Measurements from ENCODE around the gene UACA.

Gene UACA

DNA sequence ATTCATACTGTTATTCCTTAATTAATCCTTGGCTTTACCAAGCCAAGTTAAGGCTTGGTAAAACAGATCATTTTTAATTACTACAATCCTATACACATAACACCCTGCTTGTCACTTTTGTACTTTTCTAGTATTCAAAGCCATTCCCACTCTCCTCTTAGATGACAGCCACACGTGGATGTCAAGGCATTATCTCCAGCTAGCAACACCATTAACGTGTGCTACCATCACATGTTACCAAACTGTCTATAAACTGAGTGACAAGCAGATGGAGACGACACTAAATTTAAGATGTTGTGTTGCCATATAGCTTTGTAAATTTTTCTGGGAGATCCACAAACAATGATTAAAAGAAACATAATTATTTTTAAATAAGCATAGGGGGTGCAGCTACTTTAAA is 103.7 kb downstream of the UACA start:
- no peak for DNase-seq

DNA sequence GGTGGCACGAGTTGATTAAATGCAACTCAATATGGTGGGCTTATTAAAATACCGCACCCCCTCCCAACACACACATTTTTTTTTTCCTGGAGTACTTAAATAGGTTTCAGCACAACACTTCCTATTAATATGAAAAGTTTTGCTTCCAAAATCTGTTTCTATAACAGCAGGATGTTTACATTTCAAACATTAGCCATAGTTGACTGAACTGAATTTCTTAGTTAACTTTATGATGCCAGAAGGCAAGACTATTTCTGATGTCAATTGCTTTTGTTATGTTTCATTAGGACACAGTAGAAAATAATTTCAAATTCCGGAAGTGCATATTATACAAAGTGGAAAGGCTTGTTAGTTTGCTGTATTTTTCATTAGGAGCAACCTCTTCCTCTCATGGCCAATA is 104.7 kb downstream of the UACA start:
- DNase-seq = no peak

DNA sequence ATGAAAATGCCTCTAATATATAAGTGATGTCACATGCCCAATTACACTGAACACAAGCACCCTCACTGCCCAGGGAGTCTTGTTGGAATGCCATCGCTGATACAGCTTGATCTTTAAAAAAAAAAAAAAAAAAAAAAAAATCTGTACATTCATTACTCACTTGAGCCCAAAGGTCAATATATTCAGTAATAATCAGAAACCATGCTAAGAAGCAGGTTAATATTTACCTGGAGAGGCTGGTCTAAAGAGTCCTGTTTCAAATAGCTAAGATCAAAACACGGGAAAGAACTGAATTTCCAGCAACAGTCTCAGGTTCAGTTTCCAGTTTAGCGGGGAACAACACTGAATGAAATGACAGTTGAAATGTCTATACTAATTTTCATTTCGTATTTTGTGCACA is 109.9 kb downstream of the UACA start:
- no peak for DNase-seq

DNA sequence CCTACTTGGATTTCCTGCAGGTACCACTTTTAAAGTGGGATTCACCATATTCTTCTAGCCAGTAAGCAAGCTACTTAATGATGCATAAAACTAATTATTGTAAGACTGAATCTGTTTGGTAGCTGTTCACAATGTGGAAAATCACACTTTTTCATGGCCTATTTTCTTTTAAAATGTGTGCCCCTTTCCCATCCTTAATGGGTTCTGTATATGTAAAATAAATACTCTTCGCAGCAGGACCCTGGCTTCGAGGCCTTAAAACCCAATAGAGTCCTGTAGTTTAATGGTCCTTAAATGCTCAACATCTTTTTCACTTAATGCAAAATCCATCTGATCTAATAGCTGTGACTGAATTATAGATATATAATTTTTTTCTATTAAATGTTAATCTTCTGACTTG is 111.0 kb downstream of the UACA start:
- no peak for DNase-seq

DNA sequence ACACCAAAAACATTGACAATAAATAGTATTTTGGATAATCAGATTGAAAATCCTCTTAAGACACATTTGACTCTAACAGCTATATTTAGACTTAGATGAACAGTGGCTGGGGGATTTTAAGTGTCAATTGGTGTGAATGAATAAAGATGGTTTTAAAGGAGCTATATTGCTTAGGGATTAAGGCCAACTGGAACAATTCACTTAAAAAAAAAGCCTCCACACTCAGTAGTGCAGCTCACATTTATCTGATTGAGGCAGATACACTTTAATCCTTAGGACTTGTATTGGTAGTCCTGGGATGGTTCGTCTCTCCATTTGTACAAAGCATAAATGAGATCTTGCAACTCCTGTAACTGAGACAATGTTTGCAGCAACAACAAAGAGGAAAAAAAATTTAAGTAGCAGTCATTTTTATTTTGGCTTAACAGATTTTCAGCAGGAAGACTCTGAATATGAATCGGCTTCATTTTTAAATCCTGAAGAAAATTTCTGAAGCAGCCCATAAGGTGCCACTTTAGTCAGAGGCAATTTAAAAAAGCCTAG is 112.0 kb downstream of the UACA start:
- DNase-seq = no peak

DNA sequence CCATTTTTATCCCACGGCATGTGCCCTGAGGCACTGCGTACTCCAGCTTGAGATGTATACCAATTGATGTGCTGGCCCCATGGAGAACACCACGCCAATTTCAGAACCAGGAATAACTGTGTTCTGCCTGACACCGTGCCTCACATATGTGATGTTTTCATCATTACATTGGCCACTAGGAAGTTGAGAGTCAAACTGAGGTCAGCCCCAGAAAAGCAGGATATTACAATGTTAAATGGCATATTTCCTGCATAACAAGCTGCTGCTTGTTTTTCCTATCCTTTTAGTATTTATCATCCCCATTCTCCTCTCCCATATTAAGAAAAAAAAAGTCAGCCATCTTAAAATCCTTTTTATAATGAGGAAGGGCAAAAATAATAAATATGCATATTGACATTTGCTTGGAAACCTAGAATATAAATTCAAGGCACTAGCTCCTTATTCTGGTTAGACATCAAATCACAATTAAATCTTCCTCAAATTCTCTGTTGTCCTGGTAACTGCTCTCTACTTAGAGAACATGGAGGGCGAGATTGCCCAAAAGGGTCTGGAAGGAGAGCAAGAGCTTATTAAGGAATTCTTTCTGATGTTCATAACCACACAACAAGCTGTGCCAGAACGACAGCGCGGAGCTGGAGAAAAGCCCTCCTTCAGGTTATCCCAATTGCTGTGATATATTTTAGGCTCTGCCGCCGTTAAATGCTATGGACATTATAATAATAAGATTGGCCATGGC is 112.6 kb downstream of the UACA start:
- no peak for DNase-seq

DNA sequence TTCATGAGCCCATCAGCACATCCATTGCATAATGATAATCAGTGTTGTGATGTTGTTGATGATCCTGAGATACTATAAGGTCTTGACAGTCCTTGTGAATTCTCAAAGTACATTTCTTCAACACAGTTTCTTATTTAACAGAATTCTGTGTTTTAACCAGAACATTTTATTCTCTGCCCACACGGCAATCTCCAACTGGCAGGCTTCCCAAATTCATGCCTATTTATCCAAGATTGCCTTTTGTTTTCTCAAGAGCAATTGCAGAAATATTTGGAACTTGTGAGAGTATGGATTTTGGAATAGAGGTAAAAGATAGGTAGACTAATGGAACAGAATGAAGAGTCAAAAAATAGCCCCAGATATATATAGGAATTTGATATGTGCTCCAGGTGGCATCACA is 116.0 kb downstream of the UACA start:
- no peak for DNase-seq

DNA sequence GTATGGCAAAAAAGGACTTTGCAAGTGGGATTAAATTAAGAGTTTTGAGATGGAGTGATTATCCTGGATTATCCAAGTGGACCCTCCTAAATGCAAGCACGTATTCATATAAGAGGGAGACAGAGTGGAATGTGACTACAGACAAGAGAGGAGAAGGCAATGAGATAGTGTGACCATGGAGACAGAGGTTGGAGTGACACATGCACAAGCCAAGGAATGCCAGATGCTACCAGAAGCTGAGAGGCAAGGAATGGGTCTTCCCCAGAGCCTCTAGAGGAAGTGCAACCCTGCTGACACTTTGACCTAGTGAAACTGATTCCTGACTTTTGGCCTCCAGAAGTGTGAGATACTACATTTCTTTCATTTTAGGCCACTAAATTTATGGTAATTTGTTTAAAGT is 117.2 kb downstream of the UACA start:
- DNase-seq = no peak

DNA sequence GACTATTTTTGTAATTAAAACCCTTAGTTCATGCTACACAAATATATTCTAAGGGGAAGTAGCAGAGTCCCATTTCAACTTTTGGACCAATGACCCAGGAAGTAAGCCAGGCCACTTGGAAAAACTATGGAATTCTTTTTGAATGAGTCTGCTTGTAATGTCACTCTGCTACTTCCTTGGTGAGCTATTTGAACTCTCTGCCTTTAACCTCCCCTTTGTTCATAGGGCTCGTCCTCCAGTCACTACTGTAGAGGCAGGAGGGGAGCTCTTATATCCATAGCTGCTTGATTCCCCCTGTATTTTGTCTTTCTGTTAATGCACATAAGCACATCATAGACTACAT is 119.6 kb downstream of the UACA start:
- no peak for DNase-seq

DNA sequence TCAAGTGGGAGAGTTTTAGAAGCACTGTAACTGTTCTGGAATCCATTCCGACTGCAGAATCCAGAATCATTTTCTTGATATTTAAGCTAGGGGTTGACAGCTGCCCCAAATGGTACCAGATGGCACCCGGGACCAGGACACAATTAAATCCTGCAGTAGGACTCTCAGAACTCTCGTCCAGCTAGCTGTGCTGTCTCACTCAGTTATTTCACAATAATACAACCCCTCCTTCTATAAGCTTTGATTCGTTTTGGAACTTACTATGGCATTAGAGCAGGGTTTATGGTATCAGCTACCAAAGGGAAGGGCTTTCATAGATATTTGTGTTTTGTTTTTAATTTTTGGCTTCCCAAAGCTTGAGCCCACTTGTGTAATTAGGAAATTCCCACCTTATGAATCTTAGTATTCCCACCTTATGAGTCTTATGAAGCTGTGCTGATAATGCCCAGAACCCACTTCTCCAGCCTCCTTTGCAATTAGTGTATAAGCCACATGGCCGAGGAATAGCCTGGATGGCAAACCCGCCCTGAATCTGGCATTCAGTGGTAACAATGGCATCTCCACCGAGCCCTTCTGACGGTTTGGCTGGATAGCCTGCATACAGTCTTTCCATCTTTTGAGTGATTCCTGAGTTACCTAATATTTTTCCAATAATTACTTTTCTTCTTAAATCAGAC is 120.1 kb downstream of the UACA start:
- DNase-seq = no peak

DNA sequence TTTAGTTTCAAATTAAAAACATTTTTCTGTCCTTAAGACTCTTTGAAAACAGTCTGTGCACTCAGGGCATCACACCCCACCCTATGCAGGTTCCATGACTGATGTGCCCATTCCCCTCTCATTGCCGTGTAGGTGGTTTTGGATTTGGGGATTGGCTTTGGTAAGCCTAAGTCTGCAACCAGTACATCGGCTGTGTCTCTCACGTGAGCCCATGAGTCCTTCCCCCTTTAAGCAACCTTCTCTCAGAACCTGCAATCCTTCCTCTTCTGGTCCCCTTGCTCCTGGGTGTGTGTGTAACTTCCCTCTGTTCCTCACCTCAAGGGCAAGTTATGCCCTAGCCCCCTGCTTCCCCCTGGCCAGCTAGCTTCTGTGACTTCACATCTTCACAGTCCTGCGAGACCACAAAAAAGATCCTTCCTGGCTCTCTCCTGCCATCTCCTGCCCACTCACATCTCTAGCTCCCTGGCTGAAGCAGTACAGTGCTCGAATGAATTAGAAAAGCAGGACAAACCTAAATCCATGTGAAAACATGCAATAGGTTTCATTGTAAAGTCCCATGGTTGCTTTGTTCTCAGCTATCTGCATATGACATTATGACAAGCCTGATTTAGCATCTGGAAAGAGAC is 126.7 kb downstream of the UACA start:
- no peak for DNase-seq

DNA sequence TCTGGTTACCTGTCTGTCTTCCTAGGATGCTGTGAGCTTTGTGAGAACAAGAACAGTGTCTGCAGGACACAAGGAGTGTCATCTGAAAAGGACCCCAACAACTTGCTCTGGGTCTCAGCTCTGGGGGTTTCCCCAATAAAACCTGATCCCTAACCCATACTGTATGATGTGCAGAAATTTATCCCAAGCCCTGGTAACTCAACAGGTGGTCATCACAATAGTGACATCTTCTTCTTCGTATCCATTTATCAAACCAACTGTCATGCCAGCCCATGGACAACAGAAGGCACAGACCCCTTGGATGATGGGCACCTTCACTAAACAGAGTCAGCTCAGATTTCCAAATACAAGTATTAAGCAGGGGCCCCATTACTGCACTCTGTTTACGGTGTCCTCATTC is 127.5 kb downstream of the UACA start:
- DNase-seq = no peak

DNA sequence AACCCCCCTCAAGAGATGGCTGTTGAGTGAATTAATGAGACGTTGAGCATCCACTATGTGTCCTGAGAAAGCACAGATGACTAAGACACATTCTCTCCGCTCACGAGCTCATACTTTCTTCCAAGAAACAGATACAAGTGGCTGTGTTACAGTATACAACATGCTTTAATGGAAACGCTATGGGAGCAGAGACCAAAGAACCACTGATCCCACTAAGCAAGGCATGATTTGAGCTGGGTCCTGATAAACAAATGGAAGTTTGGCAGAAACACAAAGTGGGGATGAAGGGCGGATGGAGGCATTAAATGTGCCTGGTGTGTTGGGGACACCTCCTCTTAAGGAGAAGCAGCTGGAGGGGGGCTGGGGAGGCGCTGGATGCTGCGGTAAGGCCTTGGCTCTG is 129.4 kb downstream of the UACA start:
- DNase-seq = no peak

DNA sequence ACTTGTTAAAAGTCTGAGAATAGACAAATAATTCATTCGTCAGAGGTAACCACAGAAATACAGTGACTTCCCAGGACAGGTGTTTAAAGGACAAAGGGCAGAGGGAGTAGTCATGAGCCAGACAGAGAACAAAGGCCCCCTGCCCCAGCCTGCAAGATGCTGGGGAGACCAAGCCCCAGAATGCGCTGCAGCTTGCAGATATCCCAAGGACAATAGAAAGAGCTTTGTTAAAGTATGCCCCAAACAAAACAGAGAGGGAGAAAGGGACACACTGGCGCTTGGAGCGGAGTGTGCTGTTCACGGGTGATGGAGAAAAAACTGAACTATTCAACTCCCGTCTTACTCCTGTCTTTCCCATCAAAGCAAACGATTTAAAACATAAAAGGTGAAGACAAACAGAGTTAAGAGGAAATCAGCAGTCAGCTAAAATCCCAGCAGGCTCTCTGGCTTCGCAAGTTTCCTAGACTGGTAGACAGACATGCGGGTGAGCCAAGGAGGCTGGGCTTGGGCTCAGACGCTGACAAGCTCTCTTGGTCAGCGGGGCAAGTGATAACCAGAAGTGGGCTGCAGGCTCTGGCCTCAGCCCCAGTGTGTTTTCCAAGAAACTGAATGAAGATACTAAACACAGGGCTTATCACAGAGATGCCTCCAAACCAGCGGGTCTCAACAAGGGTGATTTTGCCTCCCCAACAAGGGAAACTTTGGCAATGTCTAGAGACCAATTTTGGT is 130.1 kb downstream of the UACA start:
- no peak for DNase-seq

DNA sequence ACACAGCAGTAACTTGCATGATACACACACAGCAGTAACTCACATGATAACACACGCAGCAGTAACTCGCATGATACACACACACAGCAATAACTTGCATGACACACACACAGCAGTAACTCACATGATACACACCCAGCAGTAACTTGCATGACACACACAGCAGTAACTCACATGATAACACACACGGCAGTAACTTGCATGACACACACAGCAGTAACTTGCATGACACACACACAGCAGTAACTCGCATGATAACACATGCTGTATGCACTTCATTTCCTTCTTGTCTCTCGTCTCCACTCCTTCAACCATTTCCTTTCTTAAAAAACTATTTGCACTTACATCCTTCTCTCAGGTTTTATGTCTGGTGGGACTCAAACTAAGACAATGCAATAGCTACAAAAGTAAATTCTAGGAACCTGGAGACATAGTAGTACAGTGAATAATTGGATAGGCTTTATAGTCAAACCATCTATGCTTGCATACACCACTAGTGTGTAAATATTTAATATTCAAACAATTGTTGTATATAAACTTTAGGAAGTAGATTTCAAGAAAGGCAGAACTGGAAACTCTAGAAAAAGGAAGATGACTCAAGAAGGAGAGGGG is 130.8 kb downstream of the UACA start:
- no peak for DNase-seq

DNA sequence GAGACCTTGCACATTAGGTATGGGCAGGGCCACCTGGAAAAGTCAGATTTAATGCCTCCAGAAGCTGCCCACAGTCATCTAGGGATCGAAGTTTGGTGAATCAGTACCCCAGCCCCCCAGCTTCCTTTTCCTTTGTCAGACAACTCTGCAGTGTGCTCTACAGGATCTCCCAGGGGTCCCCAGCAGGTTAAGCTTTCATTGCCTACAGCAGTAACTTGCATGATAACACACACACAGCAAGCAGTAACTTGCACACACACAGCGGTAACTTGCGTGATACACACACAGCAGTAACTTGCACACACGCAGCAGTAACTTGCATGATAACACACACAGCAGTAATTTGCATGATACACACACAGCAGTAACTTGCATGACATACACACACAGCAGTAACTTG is 131.3 kb downstream of the UACA start:
- no peak for DNase-seq

DNA sequence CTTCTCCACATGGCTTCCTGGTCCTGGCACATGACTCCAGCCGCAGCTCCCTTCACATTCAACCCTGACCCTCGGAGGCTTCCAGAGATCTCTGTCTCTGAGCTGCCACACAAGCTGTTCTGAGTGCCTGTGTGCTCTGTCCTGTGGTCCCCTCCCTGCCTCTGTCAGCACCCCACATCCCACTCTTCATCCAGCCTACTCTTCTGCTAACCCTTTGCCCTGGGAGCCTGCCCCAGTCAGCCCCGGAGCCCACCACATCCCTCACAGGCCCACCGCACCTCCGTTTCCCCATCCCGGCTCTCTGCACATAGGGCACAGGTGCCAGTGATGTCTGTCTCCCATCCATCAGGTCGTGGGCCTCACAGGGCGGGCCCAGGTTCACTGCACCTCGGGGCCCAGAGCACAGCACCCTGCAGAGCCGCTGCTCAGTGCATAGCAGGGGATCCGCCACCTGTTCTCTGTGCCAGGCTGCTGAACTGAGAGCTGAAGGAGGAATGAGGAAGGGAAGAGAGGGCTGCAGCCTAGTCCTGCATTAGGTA is 133.6 kb downstream of the UACA start:
- DNase-seq = no peak

DNA sequence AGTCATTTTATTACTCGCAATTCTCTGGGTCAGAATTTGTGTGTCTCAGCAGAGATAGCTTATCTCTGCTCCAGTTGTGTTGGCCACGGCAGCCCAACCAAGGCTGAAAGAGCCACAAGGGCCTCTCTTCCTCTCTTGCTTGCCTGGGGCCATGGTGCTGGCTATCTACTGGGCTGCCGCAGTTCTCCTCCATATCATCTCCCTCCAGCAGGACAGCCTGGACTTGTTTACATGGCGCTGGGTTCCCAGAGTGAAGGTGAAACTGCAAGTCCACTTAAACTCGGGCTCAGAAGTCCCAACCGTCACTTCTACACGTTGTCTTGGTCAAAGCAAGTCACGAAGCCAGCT is 134.8 kb downstream of the UACA start:
- no peak for DNase-seq

DNA sequence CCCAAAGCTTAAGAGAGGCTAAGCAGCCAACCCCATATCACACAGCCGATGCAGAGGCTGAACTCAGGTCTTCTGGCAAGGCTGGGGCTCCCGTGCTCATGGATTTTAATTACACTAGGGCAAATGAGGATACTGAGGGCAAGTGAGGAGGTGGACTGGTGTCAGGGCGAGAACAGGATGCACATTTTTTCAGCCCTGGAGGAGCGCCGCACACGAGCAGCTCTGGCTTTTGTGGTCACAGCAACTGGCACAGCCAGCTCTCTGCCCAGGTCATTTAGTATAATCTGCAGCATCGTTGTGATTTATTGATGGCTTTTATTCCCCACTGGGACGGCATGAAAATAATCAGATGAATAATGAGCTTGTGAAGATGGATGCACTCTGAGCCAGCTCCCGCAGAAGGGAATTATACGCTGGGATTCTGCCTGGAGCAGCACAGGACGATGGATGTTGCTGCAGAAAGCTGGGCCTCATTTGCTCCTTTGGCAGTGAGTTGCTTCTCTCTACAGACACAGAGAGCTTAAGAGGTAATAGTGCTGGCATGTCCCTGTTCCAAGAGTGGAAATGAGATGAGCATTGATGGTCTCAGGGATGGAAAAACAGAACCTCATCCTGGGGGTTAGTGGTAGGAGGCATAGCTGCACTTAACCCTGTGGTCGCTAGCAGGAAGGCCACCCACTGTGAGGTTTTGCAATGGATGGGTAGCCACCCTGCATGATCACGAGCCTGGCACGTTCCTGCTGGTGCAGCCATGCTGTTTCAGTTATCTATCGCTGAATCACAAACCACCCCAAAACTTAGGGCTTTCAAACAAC is 135.4 kb downstream of the UACA start:
- no peak for DNase-seq

DNA sequence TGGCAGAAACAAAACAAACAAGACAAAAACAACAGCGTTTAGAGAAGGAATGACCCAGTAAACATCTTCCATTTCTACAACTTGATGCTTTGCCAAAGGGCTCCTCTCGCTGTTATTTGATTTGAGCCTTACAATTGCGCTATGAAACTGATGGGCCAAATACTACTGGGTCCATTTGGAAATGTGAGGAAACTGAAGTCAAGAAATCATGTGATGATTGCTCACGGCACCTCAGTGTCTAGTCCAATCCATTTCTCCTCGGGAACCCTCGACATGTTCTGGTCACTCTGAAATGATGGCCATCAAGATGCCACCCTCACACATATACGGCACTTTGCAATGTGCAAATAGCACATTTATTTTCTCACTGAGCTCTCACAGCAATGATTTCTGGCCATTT is 136.0 kb downstream of the UACA start:
- DNase-seq = no peak

DNA sequence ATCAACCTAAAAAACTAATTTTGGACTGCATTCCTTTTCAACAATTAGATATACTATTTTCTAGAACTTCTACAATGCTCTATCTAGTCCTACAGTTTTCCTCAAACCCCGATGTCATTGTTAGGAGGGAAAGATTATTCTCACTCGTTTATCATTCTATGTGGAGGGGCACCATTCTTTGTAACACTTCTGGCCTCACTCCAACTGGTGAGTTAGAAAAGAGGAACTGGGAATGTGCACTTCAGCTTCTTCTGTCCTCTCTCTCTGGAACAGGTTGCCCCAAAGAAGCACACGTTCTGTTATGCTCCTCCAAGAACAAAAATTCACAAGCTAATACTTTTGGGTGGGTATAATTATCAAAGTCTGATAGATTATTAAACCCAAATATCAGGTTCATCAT is 137.9 kb downstream of the UACA start:
- no peak for DNase-seq

DNA sequence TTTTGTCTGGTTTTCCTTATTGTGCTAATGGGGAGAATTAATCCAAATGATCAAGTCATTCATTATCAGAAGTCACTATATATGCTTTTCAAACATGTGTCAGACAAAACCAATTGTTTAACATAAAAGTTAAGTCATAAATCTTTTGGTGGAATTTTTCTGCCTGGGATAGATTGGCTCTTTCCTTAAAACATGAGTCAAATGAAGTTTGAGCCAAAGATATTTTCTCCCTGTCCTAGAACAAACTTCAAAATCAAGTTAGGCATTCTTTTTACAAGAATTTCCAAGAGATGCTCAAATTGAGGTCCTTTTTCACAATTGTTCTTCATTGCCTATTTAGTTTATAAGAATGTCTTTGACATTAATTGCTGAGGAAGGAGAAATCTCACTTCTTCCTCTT is 138.3 kb downstream of the UACA start:
- no peak for DNase-seq

All from activated effector memory CD4-positive, alpha-beta T cell treated with anti-CD3 and anti-CD28 coated beads, Interleukin-2, amount 50 U/mL, for 16 hours (primary cell).